CD14-positive monocyte (primary cell): ENCODE measurements around the gene FLRT1. TPM values are rescaled to one million over a fixed set of nuclear protein-coding genes. Genes with fewer than 3 reads are reported as not detected.

ENCODE experiments used
- DNase-seq, 3 donors: peaks; one replicate each; pipeline ENCODE4 v3.0.0-alpha.2; 2011 to 2022
- H2AFZ ChIP-seq: 2 replicates; pipeline ENCODE4 v1.6.0; 2012; ENCODE audit warnings: mild to moderate bottlenecking, low read depth, low read length, inconsistent platforms; ENCODE audit not compliant: insufficient read depth, poor library complexity, severe bottlenecking
- H3K27ac ChIP-seq, 2 donors: 1 replicate in 1 of 2; 2 replicates in 1 of 2; pipeline ENCODE4 v1.5.1; 2012 to 2013; ENCODE audit warnings: low read length in 2 of 2, control low read depth in 1 of 2, inconsistent platforms in 1 of 2, low read depth in 1 of 2, mild to moderate bottlenecking in 1 of 2
- H3K27me3 ChIP-seq, 2 donors: one replicate each; pipeline versions ENCODE4 v1.6.0 to v1.6.1; 2011 to 2013; ENCODE audit warnings: low read length in 2 of 2; ENCODE audit not compliant: control insufficient read depth in 2 of 2, insufficient read depth in 2 of 2
- H3K36me3 ChIP-seq, 2 donors: replicated peaks in 1 of 2; 1 replicate in 1 of 2; 2 replicates in 1 of 2; pipeline versions ENCODE4 v1.5.1 to v1.6.1; 2012 to 2013; ENCODE audit warnings: low read length in 2 of 2, control low read depth in 1 of 2, inconsistent platforms in 1 of 2, mild to moderate bottlenecking in 1 of 2; ENCODE audit not compliant: insufficient read depth in 2 of 2, control insufficient read depth in 1 of 2
- H3K4me1 ChIP-seq, 2 donors: 1 replicate in 1 of 2; 2 replicates in 1 of 2; pipeline versions ENCODE4 v1.5.1 to v1.6.1; 2012 to 2013; ENCODE audit warnings: low read length in 2 of 2, control low read depth in 1 of 2, inconsistent platforms in 1 of 2, mild to moderate bottlenecking in 1 of 2, moderate library complexity in 1 of 2; ENCODE audit not compliant: insufficient read depth in 2 of 2, control insufficient read depth in 1 of 2
- H3K4me2 ChIP-seq: replicated peaks from 2 replicates; pipeline ENCODE3; 2012; ENCODE audit warnings: low read length, moderate library complexity, mild to moderate bottlenecking; ENCODE audit not compliant: poor library complexity, severe bottlenecking; ENCODE audit errors: extremely low read depth
- H3K4me3 ChIP-seq, 3 experiments: fragments of 200-600 bp in 1 of 3; sonication (generic) in 1 of 3; replicated peaks in 1 of 3; 1 replicate in 2 of 3; 2 replicates in 1 of 3; pipeline ENCODE4 v1.5.1; 2011 to 2013; ENCODE audit warnings: low read length in 3 of 3, mild to moderate bottlenecking in 3 of 3, control low read depth in 2 of 3, low read depth in 2 of 3, inconsistent platforms in 1 of 3, moderate library complexity in 1 of 3
- H3K79me2 ChIP-seq: 2 replicates; pipeline ENCODE4 v1.6.0; 2012; ENCODE audit warnings: mild to moderate bottlenecking, control low read depth, inconsistent platforms, low read length, moderate library complexity; ENCODE audit not compliant: insufficient read depth
- H3K9ac ChIP-seq: 2 replicates; pipeline ENCODE4 v1.6.0; 2017; ENCODE audit warnings: low read length, mild to moderate bottlenecking; ENCODE audit not compliant: insufficient read depth, poor library complexity, severe bottlenecking
- H3K9me3 ChIP-seq, 2 donors: replicated peaks in 1 of 2; 1 replicate in 1 of 2; 2 replicates in 1 of 2; pipeline versions ENCODE4 v1.5.1 to v1.6.1; 2012 to 2013; ENCODE audit warnings: low read length in 2 of 2, control low read depth in 1 of 2; ENCODE audit not compliant: control insufficient read depth in 1 of 2, insufficient read depth in 1 of 2
- H4K20me1 ChIP-seq: 2 replicates; pipeline ENCODE4 v1.6.0; 2012; ENCODE audit warnings: mild to moderate bottlenecking, low read length, control low read depth, moderate library complexity; ENCODE audit not compliant: insufficient read depth
- H3K27ac Mint-ChIP-seq, 7 donors: one replicate each; pipeline ENCODE4 v1.8.0; 2020; ENCODE audit warnings: mild to moderate bottlenecking in 7 of 7, mixed read lengths in 7 of 7, moderate library complexity in 6 of 7, inconsistent platforms in 2 of 7
- H3K27me3 Mint-ChIP-seq, 3 donors: one replicate each; pipeline ENCODE4 v1.8.0; 2021 to 2022; ENCODE audit warnings: low read depth in 3 of 3, mild to moderate bottlenecking in 3 of 3, mixed read lengths in 3 of 3, moderate library complexity in 3 of 3, inconsistent platforms in 1 of 3
- H3K36me3 Mint-ChIP-seq, 2 donors: one replicate each; pipeline ENCODE4 v1.8.0; 2020; ENCODE audit warnings: mixed read lengths in 2 of 2, inconsistent platforms in 1 of 2, mild to moderate bottlenecking in 1 of 2
- H3K4me1 Mint-ChIP-seq: one replicate; pipeline ENCODE4 v1.8.0; 2020; ENCODE audit warnings: mild to moderate bottlenecking, mixed read lengths
- H3K4me3 Mint-ChIP-seq, 2 donors: one replicate each; pipeline ENCODE4 v1.8.0; 2020; ENCODE audit warnings: mild to moderate bottlenecking in 2 of 2, mixed read lengths in 2 of 2, moderate library complexity in 1 of 2
- H3K9me3 Mint-ChIP-seq, 7 donors: one replicate each; pipeline ENCODE4 v1.8.0; 2020 to 2022; ENCODE audit warnings: mixed read lengths in 7 of 7, mild to moderate bottlenecking in 6 of 7, moderate library complexity in 6 of 7, inconsistent platforms in 2 of 7
- WGBS: methylation state at CpG from one replicate; pipeline ENCODE4 v1.1.5; 2013; ENCODE audit warnings: missing lambda C conversion rate; ENCODE audit not compliant: insufficient coverage; 5-methylcytosine and 5-hydroxymethylcytosine counted together
- intact Hi-C, 2 donors: fragments of 100-400 bp; cut with micrococcal nuclease; formaldehyde crosslinking; loops; one replicate each; pipeline versions ENCODE4 v1.15.0 to v1.15.1; 2023
- polyA plus RNA-seq, 3 donors: library from polyadenylated mRNA; depleted of rRNA in 1 of 3; unstranded in 2 of 3; stranded (reverse) in 1 of 3; fragments of 300-500 nt in 2 of 3; fragments of >200 nt in 1 of 3; fragmentation: Illumina TruSeq in 2 of 3; gene quantifications; 1 replicate in 2 of 3; 2 replicates in 1 of 3; pipeline ENCODE4 v1.2.3, GENCODE V29; 2012 to 2021
- TF ChIP-seq, protein P1 (sequence below): fragments of 200-600 bp; IDR thresholded peaks from one replicate; pipeline ENCODE4 v1.8.0; 2022; ENCODE audit warnings: antibody characterized with exemption, mild to moderate bottlenecking

Gene FLRT1
- polyA plus RNA-seq, 3 donors: not detected

DNA sequence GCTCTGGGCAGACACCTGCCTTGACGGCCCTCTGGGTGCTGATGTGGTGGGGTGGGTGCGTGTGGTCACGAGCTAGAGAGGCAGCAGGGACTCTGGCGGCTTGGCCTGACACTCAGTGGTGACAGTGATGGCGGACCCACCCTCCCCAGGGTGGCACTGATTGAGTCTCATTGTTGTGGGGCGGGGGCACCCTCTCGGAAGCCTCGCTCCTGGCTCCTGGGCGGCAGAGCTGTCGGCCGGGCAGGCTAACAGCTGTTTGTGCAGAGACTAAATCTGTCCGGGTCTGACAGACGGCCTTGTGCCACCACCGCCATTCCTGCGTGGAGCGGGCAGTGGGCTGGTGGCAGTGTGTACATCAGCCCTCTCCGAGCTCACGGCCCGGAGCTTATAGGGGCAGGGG, 15.6 kb downstream of the FLRT1 start:
- 95% methylated on average over 18 of the region's 19 CpGs for WGBS
- no peaks in the 10 kb centered on the region for H3K79me2 ChIP-seq
- H3K36me3 ChIP-seq: no peaks in the 10 kb centered on the region
- Mint-ChIP-seq H3K9me3 (no peaks in the 10 kb centered on the region), H3K36me3 (no peaks in the 10 kb centered on the region), H3K27me3 (peaks cover 0 to 3% (median 0%) of the 10 kb centered on the region in 3 donors), H3K4me3 (no peak overlapping the region), H3K4me1 (peaks cover 7% of the 10 kb centered on the region), H3K27ac (no peak overlapping the region)
- no peak overlapping the region for H3K9ac ChIP-seq
- DNase-seq: no peak
- H3K9me3 ChIP-seq: no peaks in the 10 kb centered on the region
- TF ChIP-seq, protein P1, sequence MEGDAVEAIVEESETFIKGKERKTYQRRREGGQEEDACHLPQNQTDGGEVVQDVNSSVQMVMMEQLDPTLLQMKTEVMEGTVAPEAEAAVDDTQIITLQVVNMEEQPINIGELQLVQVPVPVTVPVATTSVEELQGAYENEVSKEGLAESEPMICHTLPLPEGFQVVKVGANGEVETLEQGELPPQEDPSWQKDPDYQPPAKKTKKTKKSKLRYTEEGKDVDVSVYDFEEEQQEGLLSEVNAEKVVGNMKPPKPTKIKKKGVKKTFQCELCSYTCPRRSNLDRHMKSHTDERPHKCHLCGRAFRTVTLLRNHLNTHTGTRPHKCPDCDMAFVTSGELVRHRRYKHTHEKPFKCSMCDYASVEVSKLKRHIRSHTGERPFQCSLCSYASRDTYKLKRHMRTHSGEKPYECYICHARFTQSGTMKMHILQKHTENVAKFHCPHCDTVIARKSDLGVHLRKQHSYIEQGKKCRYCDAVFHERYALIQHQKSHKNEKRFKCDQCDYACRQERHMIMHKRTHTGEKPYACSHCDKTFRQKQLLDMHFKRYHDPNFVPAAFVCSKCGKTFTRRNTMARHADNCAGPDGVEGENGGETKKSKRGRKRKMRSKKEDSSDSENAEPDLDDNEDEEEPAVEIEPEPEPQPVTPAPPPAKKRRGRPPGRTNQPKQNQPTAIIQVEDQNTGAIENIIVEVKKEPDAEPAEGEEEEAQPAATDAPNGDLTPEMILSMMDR: no peak
- H3K27me3 ChIP-seq: no peaks in the 10 kb centered on the region
- intact Hi-C loops: no loop called here
- H3K27ac ChIP-seq: no peak overlapping the region
- no peak overlapping the region for H3K4me2 ChIP-seq
- no peak overlapping the region for H3K4me3 ChIP-seq
- H3K4me1 ChIP-seq: peaks cover 14 to 16% of the 10 kb centered on the region in 2 donors
- H4K20me1 ChIP-seq: no peaks in the 10 kb centered on the region
- H2AFZ ChIP-seq: no peak overlapping the region

DNA sequence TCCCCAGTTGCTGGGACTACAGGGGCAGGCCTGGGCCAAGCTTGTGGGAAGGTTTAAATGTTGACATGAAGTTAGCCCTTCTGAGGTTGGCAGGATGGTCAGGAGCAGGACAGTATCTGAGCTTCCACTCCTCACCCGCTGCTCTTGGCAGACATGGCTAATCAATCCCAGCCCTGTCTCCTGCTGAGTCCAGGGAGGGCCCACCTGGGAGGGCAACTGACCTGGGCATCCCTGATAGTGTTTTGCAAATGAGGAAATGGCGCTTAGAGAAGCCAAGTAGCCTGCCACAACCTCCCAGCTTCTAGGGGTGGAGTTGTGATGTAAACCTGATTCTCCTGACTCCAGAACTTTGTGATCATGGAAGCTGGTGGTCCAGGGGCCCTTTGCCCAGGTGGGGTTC, 16.7 kb downstream of the FLRT1 start:
- H3K27me3 Mint-ChIP-seq: peaks cover 0 to 3% (median 0%) of the 10 kb centered on the region in 3 donors
- H3K4me3 Mint-ChIP-seq: no peak overlapping the region

More for the DNA sequence above, 16.7 kb downstream of the FLRT1 start:
- H2AFZ ChIP-seq: no peak overlapping the region
- H3K27ac ChIP-seq: no peak overlapping the region
- H3K4me2 ChIP-seq: no peak overlapping the region
- no peaks in the 10 kb centered on the region for H4K20me1 ChIP-seq
- no peaks in the 10 kb centered on the region for H3K27me3 ChIP-seq
- H3K4me1 Mint-ChIP-seq: peaks cover 4% of the 10 kb centered on the region
- no peaks in the 10 kb centered on the region for H3K36me3 ChIP-seq
- TF ChIP-seq, protein P1: no peak
- H3K27ac Mint-ChIP-seq: peak overlapping the region in 1 of 7 donors; percentile 36
- H3K79me2 ChIP-seq: no peaks in the 10 kb centered on the region
- no peaks in the 10 kb centered on the region for H3K9me3 Mint-ChIP-seq
- no peaks in the 10 kb centered on the region for H3K36me3 Mint-ChIP-seq
- H3K4me3 ChIP-seq: no peak overlapping the region
- peaks cover 10% of the 10 kb centered on the region in 2 donors for H3K4me1 ChIP-seq
- no peak overlapping the region for H3K9ac ChIP-seq
- intact Hi-C loops: no loop called here
- DNase-seq: no peak
- no peaks in the 10 kb centered on the region for H3K9me3 ChIP-seq
- 100% methylated on average over 1 of the region's 2 CpGs for WGBS
